K562 (cell line): Measurements from ENCODE around the gene GARNL3.

Source experiments
- GATAD2A ChIP-seq: fragments of 450-650 bp; IDR thresholded peaks from 2 replicates; pipeline ENCODE4 v1.6.1; 2017
- LCOR ChIP-seq: sonication (generic); formaldehyde crosslinking; IDR thresholded peaks from 2 replicates; pipeline ENCODE4 v1.8.0; 2022; ENCODE audit warnings: mild to moderate bottlenecking, missing genetic modification reagents
- NCOR1 ChIP-seq: fragments of 450-650 bp; IDR thresholded peaks from 2 replicates; pipeline ENCODE4 v1.6.1; 2016; ENCODE audit warnings: mild to moderate bottlenecking, moderate library complexity
- NFE2 ChIP-seq: IDR thresholded peaks from 2 replicates; pipeline ENCODE4 v1.6.1; 2014; ENCODE audit warnings: antibody characterized with exemption, low read depth
- NFXL1 ChIP-seq: fragments of 450-650 bp; formaldehyde crosslinking; IDR thresholded peaks from 2 replicates; pipeline ENCODE4 v1.4.0; 2021; ENCODE audit warnings: mild to moderate bottlenecking
- POLR2A ChIP-seq: fragments of 450-650 bp; conservative IDR thresholded peaks from 2 replicates; pipeline ENCODE4 v1.6.1; 2016
- SRF ChIP-seq, 2 experiments: fragments of 250-450, 450-650 bp in 1 of 2; sonication (Bioruptor Pico) in 1 of 2; sonication (generic) in 1 of 2; formaldehyde crosslinking; IDR thresholded peaks; 2 replicates each; pipeline versions ENCODE4 v1.5.0 to v1.5.1; 2020 to 2022; ENCODE audit warnings: mild to moderate bottlenecking in 1 of 2, missing genetic modification reagents in 1 of 2
- ZC3H4 ChIP-seq: sonication (generic); formaldehyde crosslinking; IDR thresholded peaks from 2 replicates; pipeline ENCODE4 v1.9.0; 2021; ENCODE audit warnings: missing genetic modification reagents, borderline replicate concordance
- TF ChIP-seq, protein P1 (sequence below): fragments of 450-650 bp; formaldehyde crosslinking; IDR thresholded peaks from 2 replicates; pipeline ENCODE4 v1.4.0; 2022; ENCODE audit warnings: missing genetic modification characterization
- TF ChIP-seq, protein P2 (sequence below), 3 experiments: IDR thresholded peaks in 2 of 3; conservative IDR thresholded peaks in 1 of 3; 2 replicates each; pipeline ENCODE4 v1.5.1; 2011 to 2012; ENCODE audit warnings: low read length in 3 of 3, mild to moderate bottlenecking in 3 of 3, control low read depth in 2 of 3, improper control_type of control experiment in 1 of 3, inconsistent platforms in 1 of 3, low read depth in 1 of 3, mixed read lengths in 1 of 3, moderate library complexity in 1 of 3; ENCODE audit not compliant: insufficient read depth in 2 of 3
- TF ChIP-seq, protein P3 (sequence below): sonication (generic); formaldehyde crosslinking; IDR thresholded peaks from 2 replicates; pipeline ENCODE4 v1.8.0; 2022; ENCODE audit warnings: mild to moderate bottlenecking, missing genetic modification reagents

DNA sequence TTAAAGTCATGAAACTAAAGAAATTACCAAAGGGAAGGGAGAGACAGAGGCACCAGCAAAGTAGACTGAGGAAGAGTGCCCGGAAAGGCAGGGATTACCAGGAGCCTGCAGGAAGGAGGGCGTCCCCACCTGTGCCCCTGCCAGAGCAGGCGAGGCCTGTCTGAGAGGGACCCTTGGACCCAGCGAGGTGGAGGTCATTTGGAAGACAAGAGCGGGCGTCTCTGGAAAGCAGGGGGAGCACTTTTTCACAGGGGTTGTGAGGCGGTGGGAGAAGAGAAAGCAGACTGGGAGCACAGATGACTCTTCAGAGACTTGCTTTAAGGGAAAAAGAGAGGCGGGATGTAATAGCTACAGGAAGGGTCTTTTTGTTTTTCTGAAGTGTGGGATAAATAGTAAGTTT, 104.9 kb downstream of the GARNL3 start:
- TF ChIP-seq ZC3H4 (CRISPR knock-in tag) (no peak), NFXL1 (CRISPR knock-in tag) (no peak), POLR2A (no peak), GATAD2A (no peak), SRF (CRISPR knock-in tag; IDR thresholded peaks at IDR 0.05) (no peak), LCOR (no peak), NCOR1 (no peak), NFE2 (no peak)
- TF ChIP-seq, protein P1, sequence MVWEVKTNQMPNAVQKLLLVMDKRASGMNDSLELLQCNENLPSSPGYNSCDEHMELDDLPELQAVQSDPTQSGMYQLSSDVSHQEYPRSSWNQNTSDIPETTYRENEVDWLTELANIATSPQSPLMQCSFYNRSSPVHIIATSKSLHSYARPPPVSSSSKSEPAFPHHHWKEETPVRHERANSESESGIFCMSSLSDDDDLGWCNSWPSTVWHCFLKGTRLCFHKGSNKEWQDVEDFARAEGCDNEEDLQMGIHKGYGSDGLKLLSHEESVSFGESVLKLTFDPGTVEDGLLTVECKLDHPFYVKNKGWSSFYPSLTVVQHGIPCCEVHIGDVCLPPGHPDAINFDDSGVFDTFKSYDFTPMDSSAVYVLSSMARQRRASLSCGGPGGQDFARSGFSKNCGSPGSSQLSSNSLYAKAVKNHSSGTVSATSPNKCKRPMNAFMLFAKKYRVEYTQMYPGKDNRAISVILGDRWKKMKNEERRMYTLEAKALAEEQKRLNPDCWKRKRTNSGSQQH (CRISPR knock-in tag): no peak
- TF ChIP-seq, protein P2, sequence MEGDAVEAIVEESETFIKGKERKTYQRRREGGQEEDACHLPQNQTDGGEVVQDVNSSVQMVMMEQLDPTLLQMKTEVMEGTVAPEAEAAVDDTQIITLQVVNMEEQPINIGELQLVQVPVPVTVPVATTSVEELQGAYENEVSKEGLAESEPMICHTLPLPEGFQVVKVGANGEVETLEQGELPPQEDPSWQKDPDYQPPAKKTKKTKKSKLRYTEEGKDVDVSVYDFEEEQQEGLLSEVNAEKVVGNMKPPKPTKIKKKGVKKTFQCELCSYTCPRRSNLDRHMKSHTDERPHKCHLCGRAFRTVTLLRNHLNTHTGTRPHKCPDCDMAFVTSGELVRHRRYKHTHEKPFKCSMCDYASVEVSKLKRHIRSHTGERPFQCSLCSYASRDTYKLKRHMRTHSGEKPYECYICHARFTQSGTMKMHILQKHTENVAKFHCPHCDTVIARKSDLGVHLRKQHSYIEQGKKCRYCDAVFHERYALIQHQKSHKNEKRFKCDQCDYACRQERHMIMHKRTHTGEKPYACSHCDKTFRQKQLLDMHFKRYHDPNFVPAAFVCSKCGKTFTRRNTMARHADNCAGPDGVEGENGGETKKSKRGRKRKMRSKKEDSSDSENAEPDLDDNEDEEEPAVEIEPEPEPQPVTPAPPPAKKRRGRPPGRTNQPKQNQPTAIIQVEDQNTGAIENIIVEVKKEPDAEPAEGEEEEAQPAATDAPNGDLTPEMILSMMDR (IDR thresholded peaks at IDR 0.05 in 2 of 3, conservative IDR thresholded peaks at IDR 0.05 in 1 of 3; ENCODE audit: insufficient read depth in 2 of 3, low read depth in 1 of 3, low read length in 3 of 3): no peak
- TF ChIP-seq, protein P3, sequence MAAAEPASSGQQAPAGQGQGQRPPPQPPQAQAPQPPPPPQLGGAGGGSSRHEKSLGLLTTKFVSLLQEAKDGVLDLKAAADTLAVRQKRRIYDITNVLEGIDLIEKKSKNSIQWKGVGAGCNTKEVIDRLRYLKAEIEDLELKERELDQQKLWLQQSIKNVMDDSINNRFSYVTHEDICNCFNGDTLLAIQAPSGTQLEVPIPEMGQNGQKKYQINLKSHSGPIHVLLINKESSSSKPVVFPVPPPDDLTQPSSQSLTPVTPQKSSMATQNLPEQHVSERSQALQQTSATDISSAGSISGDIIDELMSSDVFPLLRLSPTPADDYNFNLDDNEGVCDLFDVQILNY: no peak
